Lung (tissue), 12 donors: Measurements from ENCODE around the gene CCR9. TPM values are rescaled to one million over a fixed set of nuclear protein-coding genes. Genes with fewer than 3 reads are reported as not detected.

ENCODE experiments used
- ATAC-seq: fragments of 200-7000 bp; cut with Tn5 transposase; one replicate; pipeline ENCODE4 v1.9.1; 2020; ENCODE audit warnings: moderate number of reproducible peaks; ENCODE audit not compliant: insufficient read depth, low FRiP score
- DNase-seq, 3 donors: peaks; one replicate each; pipeline ENCODE4 v3.0.0-alpha.2; 2013 to 2017
- H3K27ac ChIP-seq, 2 donors: one replicate each; pipeline ENCODE4 v1.5.1; 2013; ENCODE audit warnings: mild to moderate bottlenecking in 2 of 2, moderate library complexity in 2 of 2, control low read depth in 1 of 2, inconsistent platforms in 1 of 2, low read depth in 1 of 2, low read length in 1 of 2
- H3K27me3 ChIP-seq, 3 donors: one replicate each; pipeline ENCODE4 v1.5.1; 2013; ENCODE audit warnings: low read length in 2 of 3; ENCODE audit not compliant: control insufficient read depth in 3 of 3, insufficient read depth in 3 of 3
- H3K36me3 ChIP-seq, 4 donors: one replicate each; pipeline ENCODE4 v1.5.1; 2013; ENCODE audit warnings: low read length in 4 of 4, mild to moderate bottlenecking in 1 of 4, moderate library complexity in 1 of 4; ENCODE audit not compliant: control insufficient read depth in 4 of 4, insufficient read depth in 4 of 4
- H3K4me1 ChIP-seq, 5 donors: one replicate each; pipeline ENCODE4 v1.5.1; 2013; ENCODE audit warnings: low read length in 5 of 5, mild to moderate bottlenecking in 2 of 5, moderate library complexity in 1 of 5; ENCODE audit not compliant: control insufficient read depth in 5 of 5, insufficient read depth in 5 of 5
- H3K4me3 ChIP-seq: one replicate; pipeline ENCODE4 v1.5.1; 2013; ENCODE audit warnings: mild to moderate bottlenecking, control low read depth, moderate library complexity
- H3K9ac ChIP-seq, 2 donors: one replicate each; pipeline ENCODE4 v1.5.1; 2013; ENCODE audit warnings: low read length in 2 of 2, control low read depth in 1 of 2; ENCODE audit not compliant: insufficient read depth in 1 of 2
- H3K9me3 ChIP-seq, 4 donors: one replicate each; pipeline ENCODE4 v1.5.1; 2013; ENCODE audit warnings: low read length in 3 of 4, mild to moderate bottlenecking in 1 of 4, moderate library complexity in 1 of 4; ENCODE audit not compliant: control insufficient read depth in 4 of 4, insufficient read depth in 3 of 4
- CTCF ChIP-seq: IDR thresholded peaks from 2 replicates; pipeline ENCODE4 v1.5.1; 2012; ENCODE audit warnings: mild to moderate bottlenecking; ENCODE audit errors: control extremely low read depth, extremely low read depth
- WGBS, 2 donors: extraction: QIAGEN DNeasy Blood & Tissue Kit; methylation state at CpG; one replicate each; pipeline ENCODE4 v1.1.7; 2013; 5-methylcytosine and 5-hydroxymethylcytosine counted together
- polyA plus RNA-seq, 2 donors: library from polyadenylated mRNA; stranded (reverse); fragments of 200-250 nt; gene quantifications; one replicate each; pipeline ENCODE4 v1.2.1, GENCODE V29; 2013
- total RNA-seq, 2 donors: library from RNA; depleted of rRNA in 1 of 2; stranded (reverse); fragments of >200 nt in 1 of 2; gene quantifications; one replicate each; pipeline ENCODE4 v1.2.1, GENCODE V29; 2014 to 2021
- donor health status: control.
- donor health status: control.
- donor health status: Bipolar disorder and iron deficiency.
- donor health status: healthy.
- donor health status: DM: yes; HTN: yes; CAD: no.

Gene CCR9
- total and polyA plus RNA-seq, 4 donors = 0.09 to 0.46 TPM; not detected in 2

- TF ChIP-seq CTCF = no peak
- H3K27ac ChIP-seq = no peak overlapping the region
- no peak overlapping the region for H3K9ac ChIP-seq
- H3K9me3 ChIP-seq = peaks cover 0 to 3% (median 0%) of the 10 kb centered on the region in 4 donors
- WGBS, 2 donors = 64 to 71% methylated on average over 8 of the region's 8 CpGs
- DNase-seq = no peak
- no peak for ATAC-seq
- H3K4me3 ChIP-seq = no peak overlapping the region
- peaks cover 0 to 5% (median 0%) of the 10 kb centered on the region in 5 donors for H3K4me1 ChIP-seq
- peaks cover 0 to 2% (median 0%) of the 10 kb centered on the region in 3 donors for H3K27me3 ChIP-seq
- no peaks in the 10 kb centered on the region for H3K36me3 ChIP-seq
Measured at GRCh38 chr3:45864760-45865519, 21.4 kb upstream of the CCR9 start.

GRCh38 chr3:45865563-45865962, 20.8 kb upstream of the CCR9 start:
- Histone ChIP-seq H3K27ac (no peak overlapping the region), H3K36me3 (no peaks in the 10 kb centered on the region), H3K4me1 (peaks cover 0 to 5% (median 0%) of the 10 kb centered on the region in 5 donors), H3K9ac (no peak overlapping the region), H3K9me3 (peaks cover 0 to 3% (median 0%) of the 10 kb centered on the region in 4 donors), H3K27me3 (no peaks in the 10 kb centered on the region), H3K4me3 (no peak overlapping the region)
- ATAC-seq (no peak), DNase-seq (no peak)
- TF ChIP-seq CTCF = no peak
- WGBS, 2 donors = 42 to 58% methylated on average over 6 of the region's 6 CpGs

- ATAC-seq (no peak), DNase-seq (peak in 2 of 3 donors; percentile 18 to 30)
- WGBS, 2 donors = 51 to 63% methylated on average over 2 of the region's 2 CpGs
Measured at GRCh38 chr3:45868213-45868612, 18.1 kb upstream of the CCR9 start.

More at GRCh38 chr3:45868213-45868612, 18.1 kb upstream of the CCR9 start:
- no peaks in the 10 kb centered on the region for H3K36me3 ChIP-seq
- no peak overlapping the region for H3K27ac ChIP-seq
- no peaks in the 10 kb centered on the region for H3K27me3 ChIP-seq
- peaks cover 0 to 5% (median 0%) of the 10 kb centered on the region in 5 donors for H3K4me1 ChIP-seq
- peaks cover 0 to 3% (median 0%) of the 10 kb centered on the region in 4 donors for H3K9me3 ChIP-seq
- H3K4me3 ChIP-seq = no peak overlapping the region
- no peak for TF ChIP-seq CTCF
- no peak overlapping the region for H3K9ac ChIP-seq
